ENCODE measurements around the gene LEUTX.

The LEUTX gene

DNA sequence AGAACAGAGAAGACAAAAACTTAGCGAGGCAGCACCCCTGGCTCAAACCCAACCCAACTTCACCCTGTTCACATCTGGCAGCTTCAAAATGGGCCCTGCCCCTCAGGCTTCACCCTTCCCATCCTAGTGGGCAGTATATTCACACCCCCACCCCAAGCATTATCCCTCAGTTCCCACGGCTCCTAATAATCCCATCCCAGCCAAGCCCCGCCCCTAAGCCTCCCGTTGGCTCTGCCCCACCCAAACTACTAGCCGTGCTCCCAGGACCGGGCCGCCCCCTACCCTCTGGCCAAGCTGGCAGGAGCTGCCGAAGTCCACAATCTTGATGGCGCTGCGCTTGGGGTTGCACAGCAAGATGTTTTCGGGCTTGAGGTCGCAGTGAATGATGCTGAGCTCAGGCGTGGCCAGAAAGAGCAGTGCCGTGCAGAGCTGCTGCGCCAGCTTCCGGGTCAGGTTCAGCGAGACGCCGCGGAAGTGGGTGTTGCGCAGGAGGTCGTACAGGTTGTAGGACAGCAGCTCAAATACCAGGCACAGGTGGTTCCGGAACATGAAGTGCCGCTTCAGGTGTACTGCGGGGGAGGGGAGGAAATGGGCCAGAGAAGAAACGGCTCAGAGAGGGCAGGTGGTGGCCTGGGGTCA is 49.5 kb downstream of the LEUTX start:
- H3K4me1 ChIP-seq (ENCODE audit: control insufficient read depth in 1 of 2, insufficient read depth in 1 of 2, low read depth in 1 of 2, low read length in 1 of 2): peaks cover 24 to 25% of the 10 kb centered on the region in 2 experiments
- peaks cover 50% of the 10 kb centered on the region for H3K36me3 ChIP-seq
- no peaks in the 10 kb centered on the region for H3K27me3 ChIP-seq
- no peak overlapping the region for H3K27ac ChIP-seq
- TF ChIP-seq, protein P1, sequence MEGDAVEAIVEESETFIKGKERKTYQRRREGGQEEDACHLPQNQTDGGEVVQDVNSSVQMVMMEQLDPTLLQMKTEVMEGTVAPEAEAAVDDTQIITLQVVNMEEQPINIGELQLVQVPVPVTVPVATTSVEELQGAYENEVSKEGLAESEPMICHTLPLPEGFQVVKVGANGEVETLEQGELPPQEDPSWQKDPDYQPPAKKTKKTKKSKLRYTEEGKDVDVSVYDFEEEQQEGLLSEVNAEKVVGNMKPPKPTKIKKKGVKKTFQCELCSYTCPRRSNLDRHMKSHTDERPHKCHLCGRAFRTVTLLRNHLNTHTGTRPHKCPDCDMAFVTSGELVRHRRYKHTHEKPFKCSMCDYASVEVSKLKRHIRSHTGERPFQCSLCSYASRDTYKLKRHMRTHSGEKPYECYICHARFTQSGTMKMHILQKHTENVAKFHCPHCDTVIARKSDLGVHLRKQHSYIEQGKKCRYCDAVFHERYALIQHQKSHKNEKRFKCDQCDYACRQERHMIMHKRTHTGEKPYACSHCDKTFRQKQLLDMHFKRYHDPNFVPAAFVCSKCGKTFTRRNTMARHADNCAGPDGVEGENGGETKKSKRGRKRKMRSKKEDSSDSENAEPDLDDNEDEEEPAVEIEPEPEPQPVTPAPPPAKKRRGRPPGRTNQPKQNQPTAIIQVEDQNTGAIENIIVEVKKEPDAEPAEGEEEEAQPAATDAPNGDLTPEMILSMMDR (IDR thresholded peaks at IDR 0.05): no peak
- H3K9me3 ChIP-seq: no peaks in the 10 kb centered on the region
- H3K4me3 ChIP-seq (ENCODE audit: low read depth in 1 of 2, low read length in 1 of 2): no peak overlapping the region

GRCh38 chr19:39828654-39829032 is 50.0 kb downstream of the LEUTX start:
- H3K27ac ChIP-seq: no peak overlapping the region
- TF ChIP-seq, protein P1 (IDR thresholded peaks at IDR 0.05): no peak
- H3K9me3 ChIP-seq: no peaks in the 10 kb centered on the region
- H3K4me3 ChIP-seq (ENCODE audit: low read depth in 1 of 2, low read length in 1 of 2): no peak overlapping the region
- H3K27me3 ChIP-seq: no peaks in the 10 kb centered on the region
- peaks cover 50% of the 10 kb centered on the region for H3K36me3 ChIP-seq
- H3K4me1 ChIP-seq (ENCODE audit: control insufficient read depth in 1 of 2, insufficient read depth in 1 of 2, low read depth in 1 of 2, low read length in 1 of 2): peaks cover 26% of the 10 kb centered on the region in 2 experiments

GRCh38 chr19:39829702-39830275 is 51.1 kb downstream of the LEUTX start:
- TF ChIP-seq, protein P1 (IDR thresholded peaks at IDR 0.05): no peak
- Histone ChIP-seq H3K27me3 (no peaks in the 10 kb centered on the region), H3K27ac (no peak overlapping the region), H3K9me3 (no peaks in the 10 kb centered on the region), H3K4me3 (ENCODE audit: low read depth in 1 of 2, low read length in 1 of 2) (no peak overlapping the region), H3K36me3 (peaks cover 50% of the 10 kb centered on the region), H3K4me1 (ENCODE audit: control insufficient read depth in 1 of 2, insufficient read depth in 1 of 2, low read depth in 1 of 2, low read length in 1 of 2) (peaks cover 21% of the 10 kb centered on the region in 2 experiments)

DNA sequence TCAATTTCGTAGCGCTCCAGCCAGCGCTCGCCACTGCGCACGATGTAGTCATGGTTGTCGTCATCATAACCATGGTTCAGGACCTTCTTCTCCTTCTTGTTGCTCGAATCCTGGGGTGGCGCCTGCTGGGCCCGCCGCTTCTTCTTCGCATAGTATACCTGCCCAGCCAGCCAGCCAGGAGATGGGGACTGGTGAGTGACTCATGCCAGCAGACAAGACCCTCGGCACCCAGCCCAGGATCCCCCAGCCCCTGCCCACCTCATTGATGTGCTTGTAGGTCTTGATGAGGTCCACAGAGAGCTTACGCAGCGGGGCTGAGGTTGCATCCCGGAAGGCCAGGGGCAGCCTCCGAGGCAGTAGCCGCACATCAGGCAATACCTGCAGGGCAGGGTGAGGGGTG is 51.8 kb downstream of the LEUTX start:
- Histone ChIP-seq H3K9me3 (no peaks in the 10 kb centered on the region), H3K4me3 (ENCODE audit: low read depth in 1 of 2, low read length in 1 of 2) (no peak overlapping the region), H3K27ac (no peak overlapping the region), H3K36me3 (peaks cover 48% of the 10 kb centered on the region), H3K4me1 (ENCODE audit: control insufficient read depth in 1 of 2, insufficient read depth in 1 of 2, low read depth in 1 of 2, low read length in 1 of 2) (peaks cover 17 to 19% of the 10 kb centered on the region in 2 experiments), H3K27me3 (no peaks in the 10 kb centered on the region)
- TF ChIP-seq, protein P1 (IDR thresholded peaks at IDR 0.05): no peak

DNA sequence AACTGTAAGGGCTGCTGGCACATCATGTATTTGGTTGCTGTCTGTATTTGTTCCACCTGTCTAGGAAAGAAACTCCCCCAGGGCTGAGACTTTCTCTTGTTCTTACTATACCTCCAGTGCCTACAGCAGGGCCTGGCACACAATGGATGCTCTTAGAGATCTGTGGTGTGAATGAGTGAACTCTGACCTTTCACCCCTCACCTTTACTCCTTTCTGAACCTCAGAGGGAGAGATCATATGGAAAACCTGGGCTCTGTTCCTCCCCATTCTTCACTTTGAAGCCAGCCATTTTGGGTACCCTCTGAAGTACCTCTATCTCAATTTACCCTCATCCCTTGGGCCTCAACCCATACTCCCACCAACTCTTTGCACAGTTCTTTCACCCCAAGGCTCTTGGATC is 52.2 kb downstream of the LEUTX start:
- Histone ChIP-seq H3K36me3 (peaks cover 43% of the 10 kb centered on the region), H3K27ac (no peak overlapping the region), H3K27me3 (no peaks in the 10 kb centered on the region), H3K9me3 (no peaks in the 10 kb centered on the region), H3K4me3 (ENCODE audit: low read depth in 1 of 2, low read length in 1 of 2) (no peak overlapping the region), H3K4me1 (ENCODE audit: control insufficient read depth in 1 of 2, insufficient read depth in 1 of 2, low read depth in 1 of 2, low read length in 1 of 2) (peaks cover 17 to 19% of the 10 kb centered on the region in 2 experiments)
- TF ChIP-seq, protein P1 (IDR thresholded peaks at IDR 0.05): no peak

Data from neutrophil (primary cell).